ENCODE data around the gene ADGRF1. TPM values are rescaled to one million over a fixed set of nuclear protein-coding genes. Genes with fewer than 3 reads are reported as not detected.

ADGRF1 gene
- total RNA-seq, 1 experiment from 2014 or later: 39.6 TPM

DNA sequence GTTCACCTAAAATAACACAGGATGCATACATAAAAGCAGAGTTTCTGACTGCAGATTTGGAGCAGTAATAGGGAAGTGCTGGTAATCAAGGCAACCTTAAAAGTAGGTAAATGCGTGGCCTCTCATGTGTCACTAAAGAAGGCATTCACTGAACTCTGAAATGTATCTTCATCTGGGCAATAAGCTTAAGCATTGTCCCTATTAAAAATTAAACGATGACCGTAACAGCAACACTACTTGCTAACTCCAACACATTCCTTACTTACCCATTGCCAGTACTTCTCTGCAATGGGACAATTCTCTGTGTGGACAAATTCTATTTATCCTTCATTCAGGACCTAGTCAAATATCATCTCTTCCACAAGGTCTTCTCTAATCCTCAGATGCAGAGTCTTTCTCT, 19.9 kb downstream of the ADGRF1 start:
- TF ChIP-seq YY1 (IDR thresholded peaks at IDR 0.05; ENCODE audit: extremely low read depth, insufficient replicate concordance, low read depth, low read length): no peak
- no peak for TF ChIP-seq SP1 (IDR thresholded peaks at IDR 0.05; ENCODE audit: low read depth)
- no peak for TF ChIP-seq FOSL1 (IDR thresholded peaks at IDR 0.05; ENCODE audit: low read depth)
- TF ChIP-seq ZFX (IDR thresholded peaks at IDR 0.05): no peak
- TF ChIP-seq ZNF274 (IDR thresholded peaks at IDR 0.05; ENCODE audit: low read depth, low read length): no peak
- TF ChIP-seq, protein P1, sequence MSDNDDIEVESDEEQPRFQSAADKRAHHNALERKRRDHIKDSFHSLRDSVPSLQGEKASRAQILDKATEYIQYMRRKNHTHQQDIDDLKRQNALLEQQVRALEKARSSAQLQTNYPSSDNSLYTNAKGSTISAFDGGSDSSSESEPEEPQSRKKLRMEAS (IDR thresholded peaks at IDR 0.05): no peak
- TF ChIP-seq POLR2AphosphoS5 (IDR thresholded peaks at IDR 0.05; ENCODE audit: low read depth, low read length): no peak
- TF ChIP-seq CTCF (IDR thresholded peaks at IDR 0.05 in 2 of 3, conservative IDR thresholded peaks at IDR 0.05 in 1 of 3; ENCODE audit: borderline replicate concordance in 1 of 3, insufficient read depth in 1 of 3, low read depth in 2 of 3, low read length in 2 of 3): no peak
- no peak for TF ChIP-seq EZH2phosphoT487 (IDR thresholded peaks at IDR 0.05; ENCODE audit: borderline replicate concordance)
- TF ChIP-seq EGR1 (IDR thresholded peaks at IDR 0.05; ENCODE audit: low read depth): no peak
- DNase-seq (ENCODE audit: low read depth, low spot score) (no peak), ATAC-seq (no peak)
- no peaks in the 10 kb centered on the region for H3K9me3 ChIP-seq (ENCODE audit: control insufficient read depth in 1 of 2, insufficient read depth in 1 of 2, low read depth in 1 of 2, low read length in 2 of 2)
- ChIA-PET CTCF (no interaction called here), RAD21 (ENCODE audit: low non-redundant PET in 1 of 2, low total read pairs in 2 of 2, uncharacterized antibody in 2 of 2, unreplicated experiment in 2 of 2) (no interaction called here), POLR2A (no interaction called here)
- no peaks in the 10 kb centered on the region for H4K20me1 ChIP-seq (ENCODE audit: insufficient read depth)
- no TSS peak for BruUV-seq (replicated peaks)
- H3K36me3 ChIP-seq (ENCODE audit: control insufficient read depth in 1 of 2, insufficient read depth in 2 of 2, low read length in 2 of 2): peaks cover 0 to 21% of the 10 kb centered on the region in 2 experiments; a peak in 1 of 4 replicates
- H3K9ac ChIP-seq (ENCODE audit: low read length): no peak overlapping the region
- no peaks in the 10 kb centered on the region for H3K4me1 ChIP-seq (ENCODE audit: control insufficient read depth in 1 of 2, insufficient read depth in 2 of 2, low read length in 2 of 2)
- intact Hi-C loops (cut with micrococcal nuclease): no loop called here
- no peaks in the 10 kb centered on the region for H3K9me2 ChIP-seq (ENCODE audit: insufficient read depth)
- no peak overlapping the region for H3K27ac ChIP-seq (ENCODE audit: low read depth, low read length)
- no peak overlapping the region for H3K4me3 ChIP-seq (replicated peaks in 1 of 2; ENCODE audit: low read depth in 1 of 2, low read length in 2 of 2)
- H2AFZ ChIP-seq (ENCODE audit: low read depth, low read length, poor library complexity, severe bottlenecking): no peak overlapping the region
- H3K27me3 ChIP-seq (ENCODE audit: insufficient read depth, low read length): no peaks in the 10 kb centered on the region
- H3K79me2 ChIP-seq (ENCODE audit: insufficient read depth, low read length): no peaks in the 10 kb centered on the region
- H3K4me2 ChIP-seq (ENCODE audit: low read length): no peak overlapping the region
